HG02763 (cell line): Measurements from ENCODE around the gene TBC1D22A.

Source experiments
- ATAC-seq: cut with Tn5 transposase; IDR thresholded peaks from one replicate; pipeline ENCODE4 v1.9.1; 2021; ENCODE audit warnings: mild to moderate bottlenecking, moderate library complexity; ENCODE audit not compliant: unreplicated experiment

Gene TBC1D22A

GRCh38 chr22:46829117-46829891 lies 66.9 kb downstream of the TBC1D22A start:
- ATAC-seq: no peak

- no peak for ATAC-seq
Measured at GRCh38 chr22:46829941-46830715, 67.7 kb downstream of the TBC1D22A start.

DNA sequence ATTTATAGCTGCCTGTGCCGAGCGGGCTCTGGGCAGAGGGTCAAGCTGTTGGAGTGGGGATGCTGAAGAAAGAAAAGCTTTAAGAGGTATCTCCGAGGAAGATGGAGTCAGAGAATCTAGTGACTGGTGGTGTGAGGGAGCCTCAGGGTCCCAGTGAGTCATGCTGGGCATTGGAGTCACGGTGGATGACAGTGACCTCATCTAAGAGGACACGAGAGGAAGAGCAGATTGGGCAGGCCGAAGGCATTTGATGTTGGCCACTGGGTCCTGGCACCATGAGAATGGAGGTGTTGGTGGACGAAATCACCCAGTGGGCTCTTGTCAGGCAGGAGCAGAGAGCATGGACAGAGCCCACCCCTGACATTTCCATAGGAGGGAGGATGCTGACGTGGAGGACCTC lies 68.4 kb downstream of the TBC1D22A start:
- ATAC-seq: no peak

DNA sequence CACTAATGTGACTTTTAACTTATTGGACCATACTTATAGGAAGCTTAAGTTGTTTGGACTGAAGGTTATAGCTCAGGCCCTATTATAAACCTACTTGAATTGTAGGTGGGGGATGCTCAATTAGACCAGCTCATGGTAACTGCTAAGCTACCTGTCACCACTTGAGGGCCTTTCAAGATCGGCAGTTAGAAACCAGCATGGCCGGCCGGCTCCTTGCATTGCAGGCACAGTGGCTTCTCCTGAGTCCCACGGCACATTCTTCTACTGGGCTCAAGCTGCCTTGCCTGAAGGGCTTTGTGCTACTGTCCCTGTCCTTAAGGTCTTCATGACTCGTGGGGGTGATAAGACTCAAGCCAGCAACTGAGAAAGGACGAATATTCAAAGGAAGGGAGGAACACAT lies 70.8 kb downstream of the TBC1D22A start:
- no peak for ATAC-seq

GRCh38 chr22:46834021-46834737 lies 71.7 kb downstream of the TBC1D22A start:
- ATAC-seq: no peak

DNA sequence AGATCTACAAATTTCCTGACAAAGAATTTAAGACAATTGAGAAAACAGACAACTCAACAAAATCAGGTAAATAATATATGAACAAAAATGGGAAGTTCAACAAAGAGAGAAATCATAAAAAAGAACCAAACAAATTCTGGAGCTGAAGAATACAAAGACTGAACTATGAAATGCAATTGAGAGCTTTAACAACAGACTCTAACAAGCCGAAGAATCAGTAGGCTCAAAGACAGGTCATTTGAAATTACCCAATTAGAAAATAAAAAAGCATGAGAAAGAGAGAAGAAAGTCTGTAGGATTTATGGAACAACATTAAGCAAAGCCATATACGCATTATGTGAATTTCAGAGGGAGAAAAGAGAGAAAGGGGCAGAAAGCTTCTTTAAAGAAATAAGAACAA lies 72.8 kb downstream of the TBC1D22A start:
- no peak for ATAC-seq

GRCh38 chr22:46835693-46836092 lies 73.2 kb downstream of the TBC1D22A start:
- no peak for ATAC-seq

GRCh38 chr22:46841522-46841921 lies 79.1 kb downstream of the TBC1D22A start:
- ATAC-seq: no peak

GRCh38 chr22:46842606-46843005 lies 80.2 kb downstream of the TBC1D22A start:
- ATAC-seq: no peak

- ATAC-seq: no peak
Measured at GRCh38 chr22:46843821-46844255, 81.4 kb downstream of the TBC1D22A start.

- ATAC-seq: no peak
Measured at GRCh38 chr22:46844606-46845210, 82.3 kb downstream of the TBC1D22A start.

- ATAC-seq: no peak
Measured at GRCh38 chr22:46845296-46846149, 83.1 kb downstream of the TBC1D22A start.

DNA sequence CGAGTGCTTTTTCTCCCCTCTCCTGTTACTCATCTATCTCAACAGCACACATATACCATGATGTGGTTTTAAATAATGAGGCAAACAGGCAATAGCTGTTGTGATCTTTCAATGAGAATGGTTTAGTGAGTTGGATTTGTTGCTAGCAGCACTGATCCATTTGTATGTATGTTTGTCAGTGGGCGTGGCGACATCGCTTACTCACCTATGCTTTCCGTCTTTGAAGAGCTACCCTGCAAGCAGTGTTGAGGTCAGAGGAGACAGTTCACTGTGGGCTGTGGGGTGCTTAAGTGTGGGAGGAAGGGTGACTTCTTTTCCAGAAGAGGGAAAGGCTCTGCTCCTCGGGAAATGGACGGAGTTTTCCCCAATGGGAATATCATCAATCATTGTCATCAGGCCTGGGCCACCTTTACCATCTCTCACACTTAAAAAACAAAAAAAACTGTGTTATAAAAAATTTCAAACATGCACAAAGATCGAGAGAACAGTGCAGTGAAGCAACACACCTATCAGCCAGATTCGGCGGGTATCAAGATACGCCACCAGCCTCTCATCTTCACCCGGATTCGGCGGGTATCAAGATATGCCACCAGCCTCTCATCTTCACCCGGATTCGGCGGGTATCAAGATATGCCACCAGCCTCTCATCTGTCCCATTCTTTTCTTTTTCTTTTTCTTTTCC lies 83.8 kb downstream of the TBC1D22A start:
- ATAC-seq: no peak

DNA sequence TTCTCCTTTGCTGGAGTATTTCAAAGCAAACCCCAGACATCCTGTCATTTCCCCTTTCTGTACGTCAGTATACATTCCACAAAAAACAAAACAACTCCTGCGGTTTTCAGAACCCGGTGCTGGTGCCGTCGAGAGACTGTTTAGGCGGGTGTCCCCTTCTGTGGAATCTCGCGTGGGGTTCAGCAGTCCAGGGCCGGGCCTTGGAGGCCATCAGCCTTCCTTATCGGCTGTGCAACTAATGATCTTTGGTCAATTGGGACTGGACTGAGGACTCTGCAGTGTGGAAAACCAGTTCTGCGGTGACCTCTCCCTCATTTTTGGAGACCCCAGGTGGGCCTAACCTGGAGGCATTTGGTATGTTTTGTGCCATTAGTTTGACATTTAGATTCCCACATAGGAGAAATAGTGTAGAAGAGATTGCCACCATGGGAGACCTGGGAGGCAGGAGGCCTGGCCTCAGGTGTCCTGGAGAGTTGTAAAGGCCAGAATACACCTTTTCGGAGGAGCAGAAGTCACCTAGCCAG lies 84.4 kb downstream of the TBC1D22A start:
- no peak for ATAC-seq

DNA sequence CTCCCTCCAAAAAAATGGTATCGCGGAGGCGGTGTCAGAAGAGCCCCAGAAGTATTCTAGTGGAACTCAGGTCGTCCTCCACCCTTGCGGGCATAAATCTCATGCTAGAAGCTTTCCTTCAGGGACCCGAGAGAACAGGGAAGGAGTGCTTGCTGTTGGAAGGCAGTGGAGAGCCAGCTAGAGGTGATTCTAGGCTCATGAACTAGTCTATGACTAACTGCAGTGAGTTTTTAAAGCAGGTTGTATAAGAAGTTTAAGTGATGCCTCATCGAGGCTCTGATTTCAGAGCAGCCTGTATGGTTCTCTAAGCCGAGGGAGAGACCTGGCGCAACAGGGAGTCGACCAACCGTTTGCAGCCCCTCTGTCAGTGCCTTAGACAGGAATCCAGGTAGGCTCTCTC lies 85.7 kb downstream of the TBC1D22A start:
- ATAC-seq: no peak

GRCh38 chr22:46849101-46849500 lies 86.7 kb downstream of the TBC1D22A start:
- ATAC-seq: no peak

GRCh38 chr22:46849951-46850350 lies 87.5 kb downstream of the TBC1D22A start:
- ATAC-seq: no peak

- no peak for ATAC-seq
Measured at GRCh38 chr22:46851311-46851710, 88.9 kb downstream of the TBC1D22A start.

GRCh38 chr22:46851941-46852340 lies 89.5 kb downstream of the TBC1D22A start:
- ATAC-seq: no peak
